T-helper 1 cell treated with Interleukin-12 subunit alpha and Interleukin-12 subunit beta and Interleukin-4 antibody, amounts not matched to agents 30 μg/mL and 1 μg/mL, for 36 hours (primary cell): Measurements from ENCODE around the gene GRK4.

Experiments
- H3K27ac Mint-ChIP-seq: one replicate; pipeline ENCODE4 v1.8.0; 2021; ENCODE audit warnings: mild to moderate bottlenecking, mixed read lengths
- H3K27me3 Mint-ChIP-seq: one replicate; pipeline ENCODE4 v1.8.0; 2021; ENCODE audit warnings: low read depth, mixed read lengths
- H3K36me3 Mint-ChIP-seq: one replicate; pipeline ENCODE4 v1.8.0; 2021; ENCODE audit warnings: low read depth, mixed read lengths
- H3K4me1 Mint-ChIP-seq: one replicate; pipeline ENCODE4 v1.8.0; 2021; ENCODE audit warnings: low read depth, mixed read lengths
- H3K4me3 Mint-ChIP-seq: one replicate; pipeline ENCODE4 v1.8.0; 2021; ENCODE audit warnings: mild to moderate bottlenecking, moderate library complexity, mixed read lengths
- H3K9me3 Mint-ChIP-seq: one replicate; pipeline ENCODE4 v1.8.0; 2021; ENCODE audit warnings: mixed read lengths

GRK4 gene

GRCh38 chr4:3036131-3036952 lies 73.0 kb downstream of the GRK4 start:
- Mint-ChIP-seq H3K9me3 (no peaks in the 10 kb centered on the region), H3K27me3 (peaks cover 32% of the 10 kb centered on the region), H3K27ac (no peak overlapping the region), H3K36me3 (no peaks in the 10 kb centered on the region), H3K4me3 (no peak overlapping the region), H3K4me1 (peaks cover 18% of the 10 kb centered on the region)

- H3K4me1 Mint-ChIP-seq: peaks cover 26% of the 10 kb centered on the region
- peak overlapping the region; percentile 63 for H3K4me3 Mint-ChIP-seq
- H3K27ac Mint-ChIP-seq: peak overlapping the region; percentile 68
Observed at GRCh38 chr4:3037957-3038461, 74.6 kb downstream of the GRK4 start.

GRCh38 chr4:3039706-3040366 lies 76.5 kb downstream of the GRK4 start:
- H3K4me3 Mint-ChIP-seq: no peak overlapping the region
- peaks cover 13% of the 10 kb centered on the region for H3K27me3 Mint-ChIP-seq
- peaks cover 30% of the 10 kb centered on the region for H3K4me1 Mint-ChIP-seq
- H3K36me3 Mint-ChIP-seq: no peaks in the 10 kb centered on the region
- H3K27ac Mint-ChIP-seq: no peak overlapping the region
- H3K9me3 Mint-ChIP-seq: no peaks in the 10 kb centered on the region

More at GRCh38 chr4:3037957-3038461, 74.6 kb downstream of the GRK4 start:
- no peaks in the 10 kb centered on the region for H3K9me3 Mint-ChIP-seq
- no peaks in the 10 kb centered on the region for H3K36me3 Mint-ChIP-seq
- H3K27me3 Mint-ChIP-seq: peaks cover 24% of the 10 kb centered on the region

- H3K4me1 Mint-ChIP-seq: peaks cover 38% of the 10 kb centered on the region
- H3K27ac Mint-ChIP-seq: no peak overlapping the region
- H3K4me3 Mint-ChIP-seq: peak overlapping the region; percentile 83
- peaks cover 12% of the 10 kb centered on the region for H3K27me3 Mint-ChIP-seq
- H3K9me3 Mint-ChIP-seq: peaks cover 2% of the 10 kb centered on the region
- peaks cover 5% of the 10 kb centered on the region for H3K36me3 Mint-ChIP-seq
Observed at GRCh38 chr4:3040452-3041191, 77.3 kb downstream of the GRK4 start.

GRCh38 chr4:3041192-3042142 lies 78.1 kb downstream of the GRK4 start:
- Mint-ChIP-seq H3K27me3 (peaks cover 10% of the 10 kb centered on the region), H3K27ac (peak overlapping the region; percentile 85), H3K36me3 (peaks cover 7% of the 10 kb centered on the region), H3K4me3 (peak overlapping the region; percentile 83), H3K9me3 (peaks cover 5% of the 10 kb centered on the region), H3K4me1 (peaks cover 44% of the 10 kb centered on the region)

GRCh38 chr4:3042226-3042625 lies 78.9 kb downstream of the GRK4 start:
- Mint-ChIP-seq H3K9me3 (peaks cover 5% of the 10 kb centered on the region), H3K4me3 (peak overlapping the region; percentile 83), H3K4me1 (peaks cover 42% of the 10 kb centered on the region), H3K36me3 (peaks cover 7% of the 10 kb centered on the region), H3K27ac (peak overlapping the region; percentile 85), H3K27me3 (peaks cover 4% of the 10 kb centered on the region)

- no peak overlapping the region for H3K4me3 Mint-ChIP-seq
- peaks cover 7% of the 10 kb centered on the region for H3K36me3 Mint-ChIP-seq
- H3K27ac Mint-ChIP-seq: no peak overlapping the region
- peaks cover 5% of the 10 kb centered on the region for H3K9me3 Mint-ChIP-seq
- H3K4me1 Mint-ChIP-seq: peaks cover 43% of the 10 kb centered on the region
- H3K27me3 Mint-ChIP-seq: peaks cover 5% of the 10 kb centered on the region
Observed at GRCh38 chr4:3043282-3044020, 80.1 kb downstream of the GRK4 start.

- Mint-ChIP-seq H3K9me3 (peaks cover 5% of the 10 kb centered on the region), H3K4me1 (peaks cover 44% of the 10 kb centered on the region), H3K36me3 (peaks cover 7% of the 10 kb centered on the region), H3K4me3 (peak overlapping the region; percentile 61), H3K27ac (peak overlapping the region; percentile 85), H3K27me3 (peaks cover 20% of the 10 kb centered on the region)
Observed at GRCh38 chr4:3044870-3045819, 81.8 kb downstream of the GRK4 start.

- peak overlapping the region; percentile 36 for H3K27ac Mint-ChIP-seq
- H3K27me3 Mint-ChIP-seq: peaks cover 24% of the 10 kb centered on the region
- peaks cover 7% of the 10 kb centered on the region for H3K36me3 Mint-ChIP-seq
- H3K4me3 Mint-ChIP-seq: no peak overlapping the region
- H3K9me3 Mint-ChIP-seq: peaks cover 5% of the 10 kb centered on the region
- peaks cover 41% of the 10 kb centered on the region for H3K4me1 Mint-ChIP-seq
Observed at GRCh38 chr4:3046162-3046561, 82.8 kb downstream of the GRK4 start.

- Mint-ChIP-seq H3K9me3 (peaks cover 5% of the 10 kb centered on the region), H3K27me3 (peaks cover 28% of the 10 kb centered on the region), H3K4me1 (peaks cover 39% of the 10 kb centered on the region), H3K4me3 (no peak overlapping the region), H3K27ac (no peak overlapping the region), H3K36me3 (peaks cover 7% of the 10 kb centered on the region)
Observed at GRCh38 chr4:3046623-3047022, 83.3 kb downstream of the GRK4 start.

GRCh38 chr4:3047464-3048286 lies 84.3 kb downstream of the GRK4 start:
- Mint-ChIP-seq H3K4me1 (peaks cover 32% of the 10 kb centered on the region), H3K4me3 (peak overlapping the region; percentile 37), H3K9me3 (peaks cover 5% of the 10 kb centered on the region), H3K27ac (peak overlapping the region; percentile 69), H3K27me3 (peaks cover 36% of the 10 kb centered on the region), H3K36me3 (peaks cover 7% of the 10 kb centered on the region)
